ENCODE results near the gene GRK2.
"Not testable (repeated sequence)": the region's sequence is repeated elsewhere in the genome, so short reads cannot be mapped to it uniquely, and the experiment has no call there.

GRK2 gene

GRCh38 chr11:67253872-67254624 lies 12.2 kb upstream of the GRK2 start:
- no peak for DNase-seq (ENCODE audit: low read depth in 1 of 2, low spot score in 1 of 2)

- DNase-seq (ENCODE audit: low read depth in 1 of 2, low spot score in 1 of 2), result no peak
These were observed 11.5 kb upstream of the GRK2 start for GRCh38 chr11:67254798-67255197.

- no peak for DNase-seq (ENCODE audit: low read depth in 1 of 2, low spot score in 1 of 2)
These were observed 10.9 kb upstream of the GRK2 start for GRCh38 chr11:67255353-67255752.

- no peak for DNase-seq (ENCODE audit: low read depth in 1 of 2, low spot score in 1 of 2)
These were observed 10.4 kb upstream of the GRK2 start for GRCh38 chr11:67255864-67256263.

GRCh38 chr11:67256477-67257135 lies 9.7 kb upstream of the GRK2 start:
- DNase-seq (ENCODE audit: low read depth in 1 of 2, low spot score in 1 of 2), result no peak

GRCh38 chr11:67260406-67260805 lies 5.9 kb upstream of the GRK2 start:
- no peak for DNase-seq (ENCODE audit: low read depth in 1 of 2, low spot score in 1 of 2)

- not testable (repeated sequence) for DNase-seq (ENCODE audit: low read depth in 1 of 2, low spot score in 1 of 2)
These were observed 5.2 kb upstream of the GRK2 start for GRCh38 chr11:67260885-67261639.

GRCh38 chr11:67261640-67261945 lies 4.7 kb upstream of the GRK2 start:
- DNase-seq (ENCODE audit: low read depth in 1 of 2, low spot score in 1 of 2), result no peak

- no peak for DNase-seq (ENCODE audit: low read depth in 1 of 2, low spot score in 1 of 2)
These were observed 4.2 kb upstream of the GRK2 start for GRCh38 chr11:67261946-67262681.

- DNase-seq (ENCODE audit: low read depth in 1 of 2, low spot score in 1 of 2), result no peak
These were observed 3.3 kb upstream of the GRK2 start for GRCh38 chr11:67262731-67263675.

- no peak for DNase-seq (ENCODE audit: low read depth in 1 of 2, low spot score in 1 of 2)
These were observed 2.0 kb upstream of the GRK2 start for GRCh38 chr11:67264260-67264659.

- no peak for DNase-seq (ENCODE audit: low read depth in 1 of 2, low spot score in 1 of 2)
These were observed 1.2 kb upstream of the GRK2 start for GRCh38 chr11:67264877-67265632.

- peak in 1 of 2 donors; percentile 66 for DNase-seq (ENCODE audit: low read depth in 1 of 2, low spot score in 1 of 2)
These were observed 432 bp upstream of the GRK2 start for GRCh38 chr11:67265633-67266448.

GRCh38 chr11:67267188-67268080 lies 1.2 kb downstream of the GRK2 start:
- no peak for DNase-seq (ENCODE audit: low read depth in 1 of 2, low spot score in 1 of 2)

GRCh38 chr11:67268081-67268961 lies 2.0 kb downstream of the GRK2 start:
- DNase-seq (ENCODE audit: low read depth in 1 of 2, low spot score in 1 of 2), result no peak

GRCh38 chr11:67268962-67269268 lies 2.6 kb downstream of the GRK2 start:
- no peak for DNase-seq (ENCODE audit: low read depth in 1 of 2, low spot score in 1 of 2)

Data from activated CD4-positive, alpha-beta T cell treated with anti-CD3 and anti-CD28 coated beads, Interleukin-2, amount 50 U/mL, for 24 hours (primary cell).